ENCODE results near the gene GON4L.
"Not testable (repeated sequence)": the region's sequence is repeated elsewhere in the genome, so short reads cannot be mapped to it uniquely, and the experiment has no call there.

Gene GON4L, protein sequence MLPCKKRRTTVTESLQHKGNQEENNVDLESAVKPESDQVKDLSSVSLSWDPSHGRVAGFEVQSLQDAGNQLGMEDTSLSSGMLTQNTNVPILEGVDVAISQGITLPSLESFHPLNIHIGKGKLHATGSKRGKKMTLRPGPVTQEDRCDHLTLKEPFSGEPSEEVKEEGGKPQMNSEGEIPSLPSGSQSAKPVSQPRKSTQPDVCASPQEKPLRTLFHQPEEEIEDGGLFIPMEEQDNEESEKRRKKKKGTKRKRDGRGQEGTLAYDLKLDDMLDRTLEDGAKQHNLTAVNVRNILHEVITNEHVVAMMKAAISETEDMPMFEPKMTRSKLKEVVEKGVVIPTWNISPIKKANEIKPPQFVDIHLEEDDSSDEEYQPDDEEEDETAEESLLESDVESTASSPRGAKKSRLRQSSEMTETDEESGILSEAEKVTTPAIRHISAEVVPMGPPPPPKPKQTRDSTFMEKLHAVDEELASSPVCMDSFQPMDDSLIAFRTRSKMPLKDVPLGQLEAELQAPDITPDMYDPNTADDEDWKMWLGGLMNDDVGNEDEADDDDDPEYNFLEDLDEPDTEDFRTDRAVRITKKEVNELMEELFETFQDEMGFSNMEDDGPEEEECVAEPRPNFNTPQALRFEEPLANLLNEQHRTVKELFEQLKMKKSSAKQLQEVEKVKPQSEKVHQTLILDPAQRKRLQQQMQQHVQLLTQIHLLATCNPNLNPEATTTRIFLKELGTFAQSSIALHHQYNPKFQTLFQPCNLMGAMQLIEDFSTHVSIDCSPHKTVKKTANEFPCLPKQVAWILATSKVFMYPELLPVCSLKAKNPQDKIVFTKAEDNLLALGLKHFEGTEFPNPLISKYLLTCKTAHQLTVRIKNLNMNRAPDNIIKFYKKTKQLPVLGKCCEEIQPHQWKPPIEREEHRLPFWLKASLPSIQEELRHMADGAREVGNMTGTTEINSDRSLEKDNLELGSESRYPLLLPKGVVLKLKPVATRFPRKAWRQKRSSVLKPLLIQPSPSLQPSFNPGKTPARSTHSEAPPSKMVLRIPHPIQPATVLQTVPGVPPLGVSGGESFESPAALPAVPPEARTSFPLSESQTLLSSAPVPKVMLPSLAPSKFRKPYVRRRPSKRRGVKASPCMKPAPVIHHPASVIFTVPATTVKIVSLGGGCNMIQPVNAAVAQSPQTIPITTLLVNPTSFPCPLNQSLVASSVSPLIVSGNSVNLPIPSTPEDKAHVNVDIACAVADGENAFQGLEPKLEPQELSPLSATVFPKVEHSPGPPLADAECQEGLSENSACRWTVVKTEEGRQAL (N-terminal part only)

GRCh38 chr1:155856975-155857930 is at the start of gene GON4L:
GON4L (minus strand) TSS chr1:155857214; CDS start chr1:155853780, 3,434 bp downstream.
- DNase-seq (ENCODE audit: low read depth): peak; percentile 74

DNA sequence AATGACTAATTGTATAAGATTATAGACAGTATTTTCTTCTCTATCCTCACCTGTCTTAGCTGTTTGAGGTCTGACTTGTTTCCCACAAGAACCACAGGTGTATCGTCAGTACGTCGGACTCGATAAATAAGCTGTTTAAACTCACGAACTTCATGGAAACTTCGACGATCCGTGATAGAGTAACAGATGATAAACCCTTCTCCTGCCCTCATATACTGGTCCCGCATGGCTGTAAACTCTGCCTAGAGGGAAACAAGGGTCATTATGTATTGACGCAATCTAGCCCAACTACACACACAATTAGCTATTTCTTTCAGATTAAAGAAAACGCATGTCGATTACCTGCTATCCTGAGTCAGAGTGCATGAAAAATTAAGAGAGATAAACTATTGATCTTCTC is 47.2 kb upstream of the GON4L start:
- no peak for DNase-seq (ENCODE audit: low read depth)

- DNase-seq (ENCODE audit: low read depth): no peak
These were observed 43.1 kb upstream of the GON4L start for GRCh38 chr1:155900161-155900560.

GRCh38 chr1:155899683-155900082 is 42.7 kb upstream of the GON4L start:
- DNase-seq (ENCODE audit: low read depth): no peak

DNA sequence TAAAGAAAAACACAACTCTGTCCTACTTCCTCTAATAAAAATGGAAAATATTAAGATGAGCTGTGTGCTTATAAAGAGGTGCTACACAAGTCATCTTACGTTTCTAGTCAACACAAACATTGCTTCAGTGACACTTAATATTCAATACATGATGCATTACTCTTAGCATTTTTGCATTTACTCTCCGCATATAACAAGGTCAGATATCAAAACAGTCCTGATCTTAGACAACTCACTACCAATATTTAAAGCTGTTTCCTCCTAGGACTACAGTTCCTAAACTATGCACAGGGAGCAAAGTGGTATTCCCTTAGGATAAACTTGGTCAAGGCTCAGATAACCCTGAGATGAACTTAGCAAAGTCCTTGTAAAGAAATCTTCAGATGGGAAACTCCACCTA is 41.9 kb upstream of the GON4L start:
- DNase-seq (ENCODE audit: low read depth): no peak

GRCh38 chr1:155897746-155898145 is 40.7 kb upstream of the GON4L start:
- DNase-seq (ENCODE audit: low read depth): no peak

DNA sequence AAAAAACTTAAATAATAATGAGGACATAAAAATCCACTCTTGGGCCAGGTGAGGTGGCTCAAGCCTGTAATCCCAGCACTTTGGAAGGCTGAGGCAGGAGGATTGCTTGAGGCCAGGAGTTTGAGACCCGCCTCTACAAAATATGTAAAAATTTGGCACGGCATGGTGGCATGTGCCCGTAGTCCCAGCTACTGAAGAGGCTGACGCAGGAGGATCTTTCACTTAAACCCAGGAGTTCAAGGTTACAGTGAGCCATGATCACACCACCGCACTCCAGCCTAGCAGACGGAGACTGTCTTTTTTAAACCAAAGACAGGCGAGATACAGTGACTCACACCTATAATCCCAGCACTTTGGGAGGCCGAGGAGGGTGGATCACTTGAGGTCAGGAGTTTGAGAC is 39.5 kb upstream of the GON4L start:
- not testable (repeated sequence) for DNase-seq (ENCODE audit: low read depth)

- DNase-seq (ENCODE audit: low read depth): not testable (repeated sequence)
These were observed 38.6 kb upstream of the GON4L start for GRCh38 chr1:155895617-155896016.

DNA sequence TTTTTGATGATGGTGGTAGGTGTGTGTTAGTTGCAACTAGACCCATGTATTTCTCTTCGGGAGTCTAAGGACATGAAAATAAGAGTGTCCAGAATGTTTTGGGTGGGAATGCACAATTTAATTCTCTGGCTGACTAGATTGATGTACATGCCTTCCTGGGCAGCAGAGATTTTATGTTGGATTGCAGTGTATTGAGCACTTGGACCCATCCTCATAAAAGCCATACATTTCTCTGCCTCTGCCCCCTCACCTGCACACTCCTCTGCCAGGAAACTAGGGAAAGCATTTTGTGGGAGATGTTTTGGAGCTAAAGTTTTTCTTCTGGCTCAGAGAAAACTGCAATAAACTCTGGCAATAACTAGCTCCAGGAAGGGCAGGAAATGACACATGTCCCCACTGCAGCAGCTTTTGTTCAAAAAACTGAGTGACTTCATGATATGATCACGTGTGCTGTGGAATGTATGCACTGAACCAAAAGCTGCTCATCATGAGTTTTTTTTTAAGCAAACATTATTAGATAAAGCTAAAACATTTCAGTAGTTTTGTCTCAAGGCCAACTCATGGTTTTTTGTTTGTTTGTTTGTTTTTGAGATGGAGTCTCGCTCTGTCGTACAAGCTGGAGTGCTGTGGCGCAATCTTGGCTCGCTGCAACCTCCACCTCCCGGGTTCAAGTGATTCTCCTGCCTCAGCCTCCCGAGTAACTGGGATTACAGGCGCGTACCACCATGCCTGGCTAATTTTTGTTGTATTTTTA is 36.6 kb upstream of the GON4L start:
- no peak for DNase-seq (ENCODE audit: low read depth)

DNA sequence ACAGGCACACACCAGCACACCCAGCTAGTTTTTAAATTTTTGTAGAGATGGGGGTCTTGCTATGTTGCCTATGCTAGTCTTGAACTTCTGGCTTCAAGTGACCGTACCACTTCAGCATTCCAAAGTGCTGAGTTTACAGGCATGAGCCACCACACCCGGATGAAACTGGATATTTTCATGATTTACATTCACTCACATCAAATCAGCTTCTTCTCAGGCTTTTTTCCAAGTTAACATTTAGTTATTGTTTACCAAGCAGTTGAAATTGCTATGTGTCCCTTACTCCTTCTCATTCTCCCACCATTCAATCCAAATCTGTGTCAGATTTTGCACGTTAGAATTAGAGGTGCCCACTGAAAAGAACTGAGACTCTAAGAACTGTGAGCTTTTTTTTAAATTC is 35.8 kb upstream of the GON4L start:
- no peak for DNase-seq (ENCODE audit: low read depth)

- DNase-seq (ENCODE audit: low read depth): no peak
These were observed 33.2 kb upstream of the GON4L start for GRCh38 chr1:155890251-155890650.

GRCh38 chr1:155889566-155889965 is 32.6 kb upstream of the GON4L start:
- no peak for DNase-seq (ENCODE audit: low read depth)

GRCh38 chr1:155888481-155888880 is 31.5 kb upstream of the GON4L start:
- no peak for DNase-seq (ENCODE audit: low read depth)

DNA sequence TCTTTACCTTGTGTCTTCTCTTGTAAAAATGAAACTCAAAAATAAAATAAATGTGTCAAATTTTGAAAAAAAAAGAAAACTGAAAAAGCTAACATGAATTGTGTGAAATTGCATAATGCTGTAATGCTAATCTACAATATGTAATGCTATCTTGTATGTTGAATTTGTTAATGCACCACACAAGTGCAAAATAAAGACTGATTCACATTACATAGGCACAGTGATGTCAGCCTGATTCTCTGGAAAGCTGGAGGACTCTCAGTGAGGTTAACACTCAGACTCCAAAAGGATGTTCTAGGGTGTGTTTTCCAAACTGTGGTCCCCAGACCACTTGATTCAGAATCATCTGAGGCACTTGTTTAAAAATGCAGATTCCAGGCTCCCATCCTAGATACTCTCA is 28.0 kb upstream of the GON4L start:
- no peak for DNase-seq (ENCODE audit: low read depth)

DNA sequence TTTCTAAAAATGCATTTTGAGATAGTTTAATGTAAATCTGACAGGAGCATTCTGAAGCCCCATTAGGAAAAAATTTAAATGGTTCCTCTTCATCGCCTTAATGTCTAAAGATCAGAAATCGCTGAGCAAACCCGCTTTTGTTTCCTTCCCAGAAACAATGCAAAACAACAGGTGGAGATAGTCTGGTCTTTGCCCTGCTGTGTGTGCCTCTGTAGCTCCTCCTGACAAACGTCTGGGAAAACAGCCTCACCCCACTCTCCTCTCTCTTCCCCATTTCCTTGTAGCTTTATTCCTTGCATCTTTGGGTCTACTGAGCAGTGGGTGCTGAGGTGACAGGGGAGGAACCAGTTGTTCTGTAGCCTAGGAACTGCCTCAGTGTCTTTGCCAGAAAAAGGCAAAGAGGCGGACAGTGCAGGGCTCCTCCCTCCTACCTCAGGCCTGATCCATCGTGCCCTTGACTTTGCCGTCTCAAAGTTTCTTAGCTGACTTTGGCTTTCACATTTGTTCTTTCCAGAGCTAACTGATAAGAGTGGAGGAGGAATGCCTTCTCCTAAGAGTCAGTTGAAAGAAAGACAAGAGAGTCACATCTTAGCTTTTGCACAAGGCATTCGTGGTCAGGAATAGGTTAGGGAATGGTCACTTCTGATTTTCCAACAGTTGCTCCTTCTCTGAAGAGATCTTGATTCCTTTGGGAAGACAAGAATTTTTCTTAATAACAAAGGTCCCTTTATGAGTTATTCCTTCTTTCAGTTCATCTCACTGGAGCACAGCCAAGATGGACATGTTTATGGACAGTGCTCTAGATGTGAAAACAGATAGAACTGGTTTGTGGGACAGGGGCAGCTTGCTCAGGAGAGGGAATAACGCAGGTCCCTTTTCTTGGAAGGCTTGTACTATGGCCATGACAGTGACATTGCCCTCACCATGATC is 27.3 kb upstream of the GON4L start:
- no peak for DNase-seq (ENCODE audit: low read depth)

GRCh38 chr1:155882766-155883165 is 25.8 kb upstream of the GON4L start:
- DNase-seq (ENCODE audit: low read depth): no peak

DNA sequence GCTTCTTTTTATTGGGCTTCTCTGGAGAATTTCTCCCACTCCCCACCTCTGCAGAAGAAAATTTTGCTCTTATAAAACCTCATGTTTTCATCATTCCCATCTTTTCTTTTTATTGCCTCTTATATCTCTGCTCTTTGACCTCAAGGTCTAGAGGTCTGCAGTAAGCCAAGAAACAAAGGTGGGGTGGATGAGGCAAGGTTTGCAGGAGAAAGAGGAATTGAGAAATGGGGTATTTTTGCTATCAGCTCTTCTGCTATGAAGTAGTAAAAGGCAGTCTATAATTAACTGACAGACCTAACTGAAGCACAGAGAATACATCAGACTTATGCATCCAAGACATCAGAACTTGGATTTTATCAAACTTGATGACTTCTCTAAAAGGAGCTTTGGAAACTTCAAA is 25.2 kb upstream of the GON4L start:
- no peak for DNase-seq (ENCODE audit: low read depth)

- DNase-seq (ENCODE audit: low read depth): no peak
These were observed 23.9 kb upstream of the GON4L start for GRCh38 chr1:155880950-155881349.

GRCh38 chr1:155880251-155880650 is 23.2 kb upstream of the GON4L start:
- no peak for DNase-seq (ENCODE audit: low read depth)

Measured in CMK (cell line).